ENCODE measurements around the gene ACKR4. TPM values are rescaled to one million over a fixed set of nuclear protein-coding genes. Genes with fewer than 3 reads are reported as not detected.

ACKR4 gene
- total and polyA plus RNA-seq, 2 of the 8 experiments (the other 6 are each of a cell fraction or from before 2014, with no cell fraction given): not detected

DNA sequence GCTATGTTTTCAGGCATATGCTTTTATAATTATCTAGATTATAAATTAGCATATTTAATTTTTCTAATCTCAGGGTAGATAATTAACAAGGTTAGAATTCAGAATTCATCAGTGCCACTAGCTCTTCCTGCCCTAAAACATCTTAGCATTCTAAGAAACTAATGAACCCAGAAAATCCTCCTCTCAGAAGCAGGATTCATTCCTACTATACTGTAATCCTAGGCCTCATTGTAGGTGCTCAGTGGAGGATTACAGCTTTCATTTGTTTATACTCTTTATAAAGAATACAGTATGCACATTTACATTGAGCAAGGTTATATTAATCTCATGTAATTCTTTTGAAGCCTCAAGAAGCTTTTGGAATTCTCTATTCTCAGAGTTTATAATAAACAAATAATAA lies 41.6 kb downstream of the ACKR4 start:
- no peaks in the 10 kb centered on the region for H3K79me2 ChIP-seq (ENCODE audit: control insufficient read depth in 1 of 2, insufficient read depth in 2 of 2, low read length in 2 of 2)
- no peaks in the 10 kb centered on the region for H3K23me2 ChIP-seq (ENCODE audit: low read depth, low read length)
- no peak overlapping the region for H3K18ac ChIP-seq (ENCODE audit: extremely low read depth, low read length)
- ChIA-PET CTCF (ENCODE audit: partially characterized antibody) (interaction anchor here (0.9 to 6.7 kb wide), 4 partner anchors 78 to 110 kb away, joined by 3 to 163 read pairs (median 3); no protein-coding TSS in a partner anchor), POLR2A (ENCODE audit: partially characterized antibody) (no interaction called here)
- no peak for TF ChIP-seq TAF7 (optimal IDR thresholded peaks at IDR 0.05; ENCODE audit: borderline replicate concordance, low read depth, low read length)
- no peak for TF ChIP-seq SIRT6 (IDR thresholded peaks at IDR 0.05; ENCODE audit: low read length)
- no peak for TF ChIP-seq POLR2A (IDR thresholded peaks at IDR 0.05; ENCODE audit: control extremely low read depth in 1 of 2, low read depth in 2 of 2, low read length in 2 of 2)
- TF ChIP-seq KDM5A (IDR thresholded peaks at IDR 0.05; ENCODE audit: low read length): no peak
- no peak overlapping the region for H3K9ac ChIP-seq (replicated peaks in 1 of 4; ENCODE audit: extremely low read depth in 1 of 4, low read depth in 3 of 4, low read length in 3 of 4)
- H4K91ac ChIP-seq (replicated peaks; ENCODE audit: insufficient read length, low read length): no peak overlapping the region
- no peak overlapping the region for H4K8ac ChIP-seq (ENCODE audit: extremely low read depth, insufficient read depth, low read length)
- H2AFZ ChIP-seq (ENCODE audit: low read length): no peak overlapping the region
- H3K4me2 ChIP-seq (ENCODE audit: insufficient read depth in 1 of 2, low read depth in 2 of 2, low read length in 2 of 2): no peak overlapping the region
- H2BK5ac ChIP-seq (ENCODE audit: low read depth, low read length): no peak overlapping the region
- no peak overlapping the region for H3K14ac ChIP-seq (ENCODE audit: insufficient read length)
- H3K4me3 ChIP-seq (ENCODE audit: extremely low read depth in 1 of 4, insufficient read depth in 2 of 4, low read depth in 3 of 4, low read length in 4 of 4): no peak overlapping the region
- peaks cover 0 to 5% (median 1%) of the 10 kb centered on the region in 4 experiments; a peak in 1 of 8 replicates for H3K36me3 ChIP-seq (ENCODE audit: control insufficient read depth in 2 of 4, insufficient read depth in 4 of 4, low read length in 3 of 4)
- H3K4ac ChIP-seq (replicated peaks; ENCODE audit: insufficient read length, low read depth, low read length): no peak overlapping the region
- H2BK12ac ChIP-seq (ENCODE audit: low read depth, low read length): no peak overlapping the region
- no peaks in the 10 kb centered on the region for H3K4me1 ChIP-seq (replicated peaks in 1 of 4; ENCODE audit: control insufficient read depth in 3 of 4, insufficient read depth in 4 of 4, low read length in 3 of 4)
- H2BK120ac ChIP-seq (replicated peaks; ENCODE audit: low read depth, low read length): no peak overlapping the region
- H3K79me1 ChIP-seq (ENCODE audit: low read depth, low read length): no peaks in the 10 kb centered on the region
- FAIRE-seq (no peak), DNase-seq (ENCODE audit: low read depth in 1 of 2, low spot score in 2 of 2) (no peak)
- H3K27me3 ChIP-seq (replicated peaks in 1 of 4; ENCODE audit: control insufficient read depth in 3 of 4, extremely low read depth in 1 of 4, insufficient read depth in 3 of 4, low read length in 3 of 4): no peaks in the 10 kb centered on the region
- no peak overlapping the region for H3K56ac ChIP-seq (replicated peaks; ENCODE audit: insufficient read length, low read depth, low read length)
- H4K20me1 ChIP-seq (replicated peaks in 1 of 2; ENCODE audit: control insufficient read depth in 1 of 2, insufficient read depth in 2 of 2, low read length in 2 of 2): no peaks in the 10 kb centered on the region
- no peak overlapping the region for H2BK20ac ChIP-seq (ENCODE audit: low read length)
- no peak overlapping the region for H2BK15ac ChIP-seq (ENCODE audit: low read length)
- no peak overlapping the region for H4K5ac ChIP-seq (ENCODE audit: insufficient read length, low read depth, low read length)
- H3K27ac ChIP-seq (ENCODE audit: low read depth, low read length): no peak overlapping the region
- no peak overlapping the region for H2AK5ac ChIP-seq (ENCODE audit: low read depth, low read length)
- H3K23ac ChIP-seq (ENCODE audit: insufficient read length): no peak overlapping the region
- H3K9me3 ChIP-seq (ENCODE audit: insufficient read depth in 2 of 2, low read depth in 1 of 2, low read length in 1 of 2): no peaks in the 10 kb centered on the region
